GM19239 (cell line): ENCODE measurements around the gene NUDCD3.

Source experiments
- DNase-seq: peaks from one replicate; pipeline ENCODE4 v3.0.0; 2011; ENCODE audit warnings: low spot score; ENCODE audit not compliant: insufficient read length
- FAIRE-seq: peaks from 2 replicates; lab custom pipeline; 2011; peaks lifted over from hg19 to GRCh38; lab: Jason Lieb, UNC

The NUDCD3 gene

GRCh38 chr7:44388089-44388970 is 102.1 kb downstream of the NUDCD3 start:
- DNase-seq = no peak
- FAIRE-seq = no peak

GRCh38 chr7:44387389-44387788 is 103.1 kb downstream of the NUDCD3 start:
- no peak for FAIRE-seq
- no peak for DNase-seq

- no peak for FAIRE-seq
These were observed 104.1 kb downstream of the NUDCD3 start for GRCh38 chr7:44386139-44386913.

GRCh38 chr7:44385434-44386138 is 104.9 kb downstream of the NUDCD3 start:
- no peak for FAIRE-seq
- no peak for DNase-seq

More at GRCh38 chr7:44386139-44386913, 104.1 kb downstream of the NUDCD3 start:
- no peak for DNase-seq

GRCh38 chr7:44384586-44385433 is 105.6 kb downstream of the NUDCD3 start:
- no peak for DNase-seq
- no peak for FAIRE-seq

- FAIRE-seq (no peak), DNase-seq (no peak)
These were observed 106.9 kb downstream of the NUDCD3 start for GRCh38 chr7:44383566-44383965.

- FAIRE-seq = no peak
- no peak for DNase-seq
These were observed 107.8 kb downstream of the NUDCD3 start for GRCh38 chr7:44382459-44383265.

GRCh38 chr7:44381494-44382220 is 108.8 kb downstream of the NUDCD3 start:
- DNase-seq = no peak
- FAIRE-seq = no peak

- DNase-seq (no peak), FAIRE-seq (no peak)
These were observed 109.5 kb downstream of the NUDCD3 start for GRCh38 chr7:44380831-44381493.

- no peak for DNase-seq
- FAIRE-seq = no peak
These were observed 110.1 kb downstream of the NUDCD3 start for GRCh38 chr7:44380189-44380830.

- no peak for FAIRE-seq
- DNase-seq = no peak
These were observed 110.9 kb downstream of the NUDCD3 start for GRCh38 chr7:44379366-44380188.

GRCh38 chr7:44378744-44379143 is 111.7 kb downstream of the NUDCD3 start:
- DNase-seq = no peak
- FAIRE-seq = no peak

- peak; percentile 71 for DNase-seq
- peak; percentile 95 for FAIRE-seq
These were observed 112.6 kb downstream of the NUDCD3 start for GRCh38 chr7:44377681-44378421.

GRCh38 chr7:44377134-44377463 is 113.4 kb downstream of the NUDCD3 start:
- FAIRE-seq (no peak), DNase-seq (no peak)

- FAIRE-seq = no peak
- DNase-seq = no peak
These were observed 113.9 kb downstream of the NUDCD3 start for GRCh38 chr7:44376429-44377133.
